Ishikawa (cell line): ENCODE measurements around the gene EGR4.

Experiments
- CEBPB ChIP-seq: IDR thresholded peaks from 2 replicates; pipeline ENCODE4 v1.6.1; 2012
- CREB1 ChIP-seq: IDR thresholded peaks from 2 replicates; pipeline ENCODE4 v1.6.1; 2012; ENCODE audit warnings: low read depth
- EGR1 ChIP-seq: IDR thresholded peaks from 2 replicates; pipeline ENCODE4 v1.6.1; 2012
- EP300 ChIP-seq: IDR thresholded peaks from 2 replicates; pipeline ENCODE4 v1.6.1; 2012; ENCODE audit warnings: borderline replicate concordance
- FOXM1 ChIP-seq: IDR thresholded peaks from 2 replicates; pipeline ENCODE4 v1.6.1; 2012; ENCODE audit warnings: low read depth, borderline replicate concordance
- NFIC ChIP-seq: IDR thresholded peaks from 2 replicates; pipeline ENCODE4 v1.6.1; 2012
- RAD21 ChIP-seq: IDR thresholded peaks from 2 replicates; pipeline ENCODE4 v1.6.1; 2012; ENCODE audit warnings: low read depth
- TAF1 ChIP-seq: IDR thresholded peaks from 2 replicates; pipeline ENCODE4 v1.6.1; 2012; ENCODE audit warnings: low read depth, mild to moderate bottlenecking
- TCF12 ChIP-seq: IDR thresholded peaks from 2 replicates; pipeline ENCODE4 v1.6.1; 2012; ENCODE audit warnings: low read depth
- TEAD4 ChIP-seq: IDR thresholded peaks from 2 replicates; pipeline ENCODE4 v1.6.1; 2012
- YY1 ChIP-seq: IDR thresholded peaks from 2 replicates; pipeline ENCODE4 v1.6.1; 2012; ENCODE audit warnings: low read depth
- ZBTB7A ChIP-seq: IDR thresholded peaks from 2 replicates; pipeline ENCODE4 v1.6.1; 2012; ENCODE audit warnings: low read depth
- TF ChIP-seq, protein P1 (sequence below): IDR thresholded peaks from 2 replicates; pipeline ENCODE4 v1.6.1; 2012; ENCODE audit warnings: low read depth, mild to moderate bottlenecking
- TF ChIP-seq, protein P2 (sequence below): IDR thresholded peaks from 2 replicates; pipeline ENCODE4 v1.6.1; 2012
- TF ChIP-seq, protein P3 (sequence below): IDR thresholded peaks from 2 replicates; pipeline ENCODE4 v1.6.1; 2012

The EGR4 gene

DNA sequence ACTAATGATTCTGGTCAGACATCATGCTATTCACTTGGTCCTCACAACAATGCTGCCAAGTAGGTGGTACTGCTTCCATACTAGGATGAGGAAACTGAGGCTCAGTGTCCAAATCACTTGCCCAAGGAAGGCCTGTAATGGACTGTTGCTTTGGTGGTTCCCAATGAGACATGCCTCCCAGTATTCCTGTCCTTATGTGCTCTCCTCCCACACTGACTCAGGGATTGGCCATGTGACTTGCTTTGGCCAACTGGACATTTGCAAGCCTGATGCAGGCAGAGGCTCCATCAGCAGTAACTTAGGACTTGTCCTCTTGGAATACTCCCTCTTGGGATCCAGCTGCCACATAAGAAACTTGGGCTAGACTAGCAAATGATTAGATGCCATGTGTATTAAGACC lies 12.1 kb downstream of the EGR4 start:
- TF ChIP-seq, protein P1, sequence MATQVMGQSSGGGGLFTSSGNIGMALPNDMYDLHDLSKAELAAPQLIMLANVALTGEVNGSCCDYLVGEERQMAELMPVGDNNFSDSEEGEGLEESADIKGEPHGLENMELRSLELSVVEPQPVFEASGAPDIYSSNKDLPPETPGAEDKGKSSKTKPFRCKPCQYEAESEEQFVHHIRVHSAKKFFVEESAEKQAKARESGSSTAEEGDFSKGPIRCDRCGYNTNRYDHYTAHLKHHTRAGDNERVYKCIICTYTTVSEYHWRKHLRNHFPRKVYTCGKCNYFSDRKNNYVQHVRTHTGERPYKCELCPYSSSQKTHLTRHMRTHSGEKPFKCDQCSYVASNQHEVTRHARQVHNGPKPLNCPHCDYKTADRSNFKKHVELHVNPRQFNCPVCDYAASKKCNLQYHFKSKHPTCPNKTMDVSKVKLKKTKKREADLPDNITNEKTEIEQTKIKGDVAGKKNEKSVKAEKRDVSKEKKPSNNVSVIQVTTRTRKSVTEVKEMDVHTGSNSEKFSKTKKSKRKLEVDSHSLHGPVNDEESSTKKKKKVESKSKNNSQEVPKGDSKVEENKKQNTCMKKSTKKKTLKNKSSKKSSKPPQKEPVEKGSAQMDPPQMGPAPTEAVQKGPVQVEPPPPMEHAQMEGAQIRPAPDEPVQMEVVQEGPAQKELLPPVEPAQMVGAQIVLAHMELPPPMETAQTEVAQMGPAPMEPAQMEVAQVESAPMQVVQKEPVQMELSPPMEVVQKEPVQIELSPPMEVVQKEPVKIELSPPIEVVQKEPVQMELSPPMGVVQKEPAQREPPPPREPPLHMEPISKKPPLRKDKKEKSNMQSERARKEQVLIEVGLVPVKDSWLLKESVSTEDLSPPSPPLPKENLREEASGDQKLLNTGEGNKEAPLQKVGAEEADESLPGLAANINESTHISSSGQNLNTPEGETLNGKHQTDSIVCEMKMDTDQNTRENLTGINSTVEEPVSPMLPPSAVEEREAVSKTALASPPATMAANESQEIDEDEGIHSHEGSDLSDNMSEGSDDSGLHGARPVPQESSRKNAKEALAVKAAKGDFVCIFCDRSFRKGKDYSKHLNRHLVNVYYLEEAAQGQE: no peak
- TF ChIP-seq, protein P2, sequence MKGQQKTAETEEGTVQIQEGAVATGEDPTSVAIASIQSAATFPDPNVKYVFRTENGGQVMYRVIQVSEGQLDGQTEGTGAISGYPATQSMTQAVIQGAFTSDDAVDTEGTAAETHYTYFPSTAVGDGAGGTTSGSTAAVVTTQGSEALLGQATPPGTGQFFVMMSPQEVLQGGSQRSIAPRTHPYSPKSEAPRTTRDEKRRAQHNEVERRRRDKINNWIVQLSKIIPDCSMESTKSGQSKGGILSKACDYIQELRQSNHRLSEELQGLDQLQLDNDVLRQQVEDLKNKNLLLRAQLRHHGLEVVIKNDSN: peak; percentile 51
- no peak for TF ChIP-seq RAD21

DNA sequence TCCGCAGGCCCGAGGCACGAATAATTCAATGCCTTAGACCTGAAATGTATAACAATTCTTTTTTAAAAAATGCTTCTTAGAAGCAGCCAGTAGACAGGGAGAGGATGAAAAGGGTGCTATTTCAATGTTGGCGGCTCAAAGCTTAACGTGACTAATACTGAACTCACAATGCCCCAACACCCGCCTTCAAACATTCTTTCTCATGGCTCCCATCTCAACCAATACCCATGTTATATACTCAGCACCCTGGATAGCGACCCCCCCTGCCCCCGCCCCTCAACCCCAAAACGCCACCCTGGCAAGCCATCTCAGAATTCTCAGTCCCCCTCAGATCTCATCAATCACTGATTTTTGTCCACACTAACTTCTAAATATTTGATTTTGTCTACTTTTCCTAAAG lies 13.5 kb downstream of the EGR4 start:
- no peak for TF ChIP-seq EGR1
- TF ChIP-seq, protein P1: peak; percentile 78

DNA sequence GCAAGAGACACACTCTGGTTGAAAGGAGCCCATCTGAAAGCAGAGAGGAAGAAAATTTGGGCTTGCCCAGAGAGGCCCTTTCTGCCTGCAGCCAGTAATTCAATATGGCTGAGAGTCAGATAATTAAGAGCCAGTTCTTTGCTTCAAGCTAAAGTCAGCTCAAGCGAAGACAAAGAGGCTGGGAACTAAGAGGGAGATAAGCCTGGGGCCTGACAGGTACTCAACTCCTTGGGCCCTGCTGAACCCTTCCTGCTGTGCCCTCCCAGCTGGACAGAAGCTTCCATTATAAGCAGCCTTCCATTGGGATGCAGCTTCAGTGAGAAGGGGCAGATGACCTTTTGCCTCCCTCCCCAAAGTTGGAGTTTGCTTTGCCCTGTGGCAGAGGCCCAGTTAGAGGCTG lies 21.1 kb downstream of the EGR4 start:
- TF ChIP-seq CREB1 (no peak), FOXM1 (no peak), TEAD4 (no peak), TAF1 (no peak), YY1 (no peak), EP300 (no peak), ZBTB7A (no peak), CEBPB (no peak), EGR1 (no peak), RAD21 (no peak)
- TF ChIP-seq, protein P2: no peak

DNA sequence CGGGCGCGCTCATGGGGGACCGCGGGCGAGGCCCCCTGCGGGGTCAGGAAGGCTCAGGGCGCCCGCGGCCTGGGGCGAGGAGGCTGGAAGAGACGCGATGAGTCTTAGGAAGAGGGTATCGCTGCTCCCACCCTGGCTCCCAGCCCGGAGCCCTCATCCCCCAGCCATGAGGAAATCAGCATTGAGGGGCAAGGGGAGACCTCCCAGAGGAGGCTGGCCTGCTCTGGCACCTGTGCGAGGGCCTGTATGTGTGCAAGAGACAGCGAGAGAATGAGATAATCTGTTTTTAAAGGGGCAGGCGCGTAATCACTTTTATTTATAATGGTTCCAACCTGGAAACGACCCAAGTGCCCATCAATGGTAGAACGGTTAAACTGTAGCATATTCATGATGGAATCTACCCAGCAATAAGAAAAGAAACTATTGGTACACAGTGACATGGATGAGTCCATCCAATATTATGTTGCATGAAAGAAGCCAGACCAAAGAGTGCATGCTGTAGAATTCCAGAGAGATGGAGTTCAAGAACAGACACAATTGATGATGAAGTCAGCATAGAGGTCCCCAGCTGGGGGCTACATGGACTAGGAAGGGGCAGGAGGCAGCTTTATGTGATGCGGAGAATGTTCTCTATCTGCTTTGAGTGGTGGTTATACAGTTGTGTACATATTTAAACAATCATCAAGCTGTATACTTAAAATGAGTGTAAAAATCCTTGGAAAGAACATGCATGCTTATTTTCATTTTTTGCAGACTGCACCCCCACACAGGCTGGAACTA lies 23.5 kb downstream of the EGR4 start:
- TF ChIP-seq YY1: no peak
- TF ChIP-seq, protein P1: no peak
- no peak for TF ChIP-seq TCF12
- TF ChIP-seq, protein P3, sequence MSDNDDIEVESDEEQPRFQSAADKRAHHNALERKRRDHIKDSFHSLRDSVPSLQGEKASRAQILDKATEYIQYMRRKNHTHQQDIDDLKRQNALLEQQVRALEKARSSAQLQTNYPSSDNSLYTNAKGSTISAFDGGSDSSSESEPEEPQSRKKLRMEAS: no peak
- TF ChIP-seq, protein P2: no peak
- no peak for TF ChIP-seq EP300
- TF ChIP-seq RAD21: no peak
- no peak for TF ChIP-seq TAF1
- no peak for TF ChIP-seq TEAD4
- TF ChIP-seq FOXM1: no peak
- TF ChIP-seq EGR1: no peak
- no peak for TF ChIP-seq NFIC
- TF ChIP-seq CEBPB: no peak
- no peak for TF ChIP-seq ZBTB7A
- TF ChIP-seq CREB1: no peak
